Keratinocyte (primary cell): ENCODE measurements around the gene HIVEP1. TPM values are rescaled to one million over a fixed set of nuclear protein-coding genes. Genes with fewer than 3 reads are reported as not detected.

Experiments
- DNase-seq: peaks from one replicate; pipeline ENCODE4 v3.0.0-alpha.2; 2011; ENCODE audit warnings: low read depth, missing footprints, low spot score
- FAIRE-seq: peaks from 2 replicates; lab custom pipeline; 2011; peaks lifted over from hg19 to GRCh38; lab: Jason Lieb, UNC
- H2AFZ ChIP-seq: 2 replicates; pipeline ENCODE4 v1.6.0; 2012; ENCODE audit warnings: low read length, control low read depth, inconsistent platforms; ENCODE audit not compliant: control insufficient read depth
- H3K27ac ChIP-seq: 2 replicates; pipeline ENCODE4 v1.5.1; 2011; ENCODE audit warnings: low read length; ENCODE audit not compliant: control insufficient read depth, insufficient read depth
- H3K27me3 ChIP-seq: 3 replicates; pipeline ENCODE4 v1.6.0; 2011; ENCODE audit warnings: low read length; ENCODE audit not compliant: control insufficient read depth, insufficient read depth; ENCODE audit errors: extremely low read depth
- H3K36me3 ChIP-seq, 2 experiments: 2 replicates in 1 of 2; 3 replicates in 1 of 2; pipeline ENCODE4 v1.5.1; 2011; ENCODE audit warnings: low read length in 2 of 2, mild to moderate bottlenecking in 1 of 2; ENCODE audit not compliant: control insufficient read depth in 2 of 2, insufficient read depth in 2 of 2; ENCODE audit errors: extremely low read depth in 1 of 2
- H3K4me1 ChIP-seq: 3 replicates; pipeline ENCODE4 v1.5.1; 2011; ENCODE audit warnings: low read length; ENCODE audit not compliant: control insufficient read depth, insufficient read depth; ENCODE audit errors: extremely low read depth
- H3K4me2 ChIP-seq: 3 replicates; pipeline ENCODE4 v1.6.0; 2011; ENCODE audit warnings: low read depth, low read length; ENCODE audit not compliant: control insufficient read depth, insufficient read depth; ENCODE audit errors: extremely low read depth
- H3K4me3 ChIP-seq, 3 experiments: fragments of 200-600 bp in 1 of 3; sonication (generic) in 1 of 3; 2 replicates in 2 of 3; 3 replicates in 1 of 3; pipeline ENCODE4 v1.5.1; 2011 to 2016; ENCODE audit warnings: low read length in 3 of 3, mild to moderate bottlenecking in 3 of 3, control low read depth in 2 of 3, inconsistent platforms in 1 of 3, low read depth in 1 of 3, mixed read lengths in 1 of 3, mixed run types in 1 of 3, moderate library complexity in 1 of 3; ENCODE audit not compliant: control insufficient read depth in 2 of 3, insufficient read depth in 2 of 3; ENCODE audit errors: extremely low read depth in 1 of 3
- H3K79me2 ChIP-seq: 2 replicates; pipeline ENCODE4 v1.6.0; 2012; ENCODE audit warnings: low read length; ENCODE audit not compliant: control insufficient read depth, insufficient read depth
- H3K9ac ChIP-seq: 3 replicates; pipeline ENCODE4 v1.6.0; 2011; ENCODE audit warnings: low read length; ENCODE audit not compliant: control insufficient read depth, insufficient read depth; ENCODE audit errors: extremely low read depth
- H3K9me1 ChIP-seq: 3 replicates; pipeline ENCODE4 v1.6.0; 2011; ENCODE audit warnings: low read length; ENCODE audit not compliant: control insufficient read depth, insufficient read depth; ENCODE audit errors: extremely low read depth
- H3K9me3 ChIP-seq: 2 replicates; pipeline ENCODE4 v1.5.1; 2012; ENCODE audit warnings: low read depth, low read length; ENCODE audit not compliant: control insufficient read depth
- H4K20me1 ChIP-seq: 3 replicates; pipeline ENCODE4 v1.6.0; 2011; ENCODE audit warnings: low read length; ENCODE audit not compliant: control insufficient read depth, insufficient read depth; ENCODE audit errors: extremely low read depth
- EZH2 ChIP-seq: IDR thresholded peaks from one replicate; pipeline ENCODE4 v1.6.1; 2012; ENCODE audit warnings: inconsistent platforms, mild to moderate bottlenecking, low read length, moderate library complexity
- dilution Hi-C: fragments of 300-500 bp; cut with MboI; formaldehyde crosslinking; loops from one replicate; pipeline ENCODE4 v1.7.0; 2020; ENCODE audit warnings: low sequenced_read_pairs; ENCODE audit not compliant: extremely low pct_ligation_motif_present
- polyA plus RNA-seq, 5 experiments: library from polyadenylated mRNA; depleted of rRNA in 3 of 5; stranded (reverse) in 3 of 5; stranded (forward) in 1 of 5; unstranded in 1 of 5; fragments of >200 nt; gene quantifications; 1 replicate in 1 of 5; 2 replicates in 3 of 5; 3 replicates in 1 of 5; pipeline versions ENCODE4 v1.2.1 to v1.2.3, GENCODE V29; 2011 to 2012; ENCODE audit warnings: missing spikeins in 2 of 5, low read depth in 1 of 5, low replicate concordance in 1 of 5
- TF ChIP-seq, protein P1 (sequence below), 3 experiments: IDR thresholded peaks in 1 of 3; conservative IDR thresholded peaks in 1 of 3; optimal IDR thresholded peaks in 1 of 3; 2 replicates in 2 of 3; 3 replicates in 1 of 3; pipeline versions ENCODE3 to v1.5.1; 2011; ENCODE audit warnings: low read length in 3 of 3, mild to moderate bottlenecking in 3 of 3, moderate library complexity in 2 of 3, control low read depth in 1 of 3, inconsistent platforms in 1 of 3; ENCODE audit not compliant: insufficient read depth in 2 of 3; ENCODE audit errors: extremely low read depth in 1 of 3

HIVEP1 gene
- polyA plus RNA-seq, 1 donor (not counting 4 experiments of a cell fraction or from before 2014, with no cell fraction given): 13.7 TPM

- H3K9ac ChIP-seq: no peak overlapping the region
- dilution Hi-C loops: no loop called here
- H3K4me3 ChIP-seq: no peak overlapping the region
- no peaks in the 10 kb centered on the region for H3K4me1 ChIP-seq
- no peak for DNase-seq
- no peak overlapping the region for H3K4me2 ChIP-seq
- H3K9me1 ChIP-seq: no peaks in the 10 kb centered on the region
- no peak for FAIRE-seq
- no peaks in the 10 kb centered on the region for H3K27me3 ChIP-seq
- H3K79me2 ChIP-seq: no peaks in the 10 kb centered on the region
- no peak overlapping the region for H2AFZ ChIP-seq
- H3K36me3 ChIP-seq: no peaks in the 10 kb centered on the region
- no peaks in the 10 kb centered on the region for H4K20me1 ChIP-seq
- no peaks in the 10 kb centered on the region for H3K9me3 ChIP-seq
- no peak overlapping the region for H3K27ac ChIP-seq
- TF ChIP-seq, protein P1, sequence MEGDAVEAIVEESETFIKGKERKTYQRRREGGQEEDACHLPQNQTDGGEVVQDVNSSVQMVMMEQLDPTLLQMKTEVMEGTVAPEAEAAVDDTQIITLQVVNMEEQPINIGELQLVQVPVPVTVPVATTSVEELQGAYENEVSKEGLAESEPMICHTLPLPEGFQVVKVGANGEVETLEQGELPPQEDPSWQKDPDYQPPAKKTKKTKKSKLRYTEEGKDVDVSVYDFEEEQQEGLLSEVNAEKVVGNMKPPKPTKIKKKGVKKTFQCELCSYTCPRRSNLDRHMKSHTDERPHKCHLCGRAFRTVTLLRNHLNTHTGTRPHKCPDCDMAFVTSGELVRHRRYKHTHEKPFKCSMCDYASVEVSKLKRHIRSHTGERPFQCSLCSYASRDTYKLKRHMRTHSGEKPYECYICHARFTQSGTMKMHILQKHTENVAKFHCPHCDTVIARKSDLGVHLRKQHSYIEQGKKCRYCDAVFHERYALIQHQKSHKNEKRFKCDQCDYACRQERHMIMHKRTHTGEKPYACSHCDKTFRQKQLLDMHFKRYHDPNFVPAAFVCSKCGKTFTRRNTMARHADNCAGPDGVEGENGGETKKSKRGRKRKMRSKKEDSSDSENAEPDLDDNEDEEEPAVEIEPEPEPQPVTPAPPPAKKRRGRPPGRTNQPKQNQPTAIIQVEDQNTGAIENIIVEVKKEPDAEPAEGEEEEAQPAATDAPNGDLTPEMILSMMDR (optimal IDR thresholded peaks at IDR 0.05 in 1 of 3, IDR thresholded peaks at IDR 0.05 in 1 of 3, conservative IDR thresholded peaks at IDR 0.05 in 1 of 3; ENCODE audit: extremely low read depth in 1 of 3, insufficient read depth in 2 of 3, low read length in 3 of 3): no peak
- TF ChIP-seq EZH2: no peak
Observed at GRCh38 chr6:12169377-12169776, 157.3 kb downstream of the HIVEP1 start.

- DNase-seq: no peak
- no peak overlapping the region for H3K4me2 ChIP-seq
- no peak overlapping the region for H3K4me3 ChIP-seq
- H3K4me1 ChIP-seq: peaks cover 5% of the 10 kb centered on the region
- H4K20me1 ChIP-seq: no peaks in the 10 kb centered on the region
- no peaks in the 10 kb centered on the region for H3K9me1 ChIP-seq
- no peak overlapping the region for H2AFZ ChIP-seq
- no peaks in the 10 kb centered on the region for H3K9me3 ChIP-seq
- no peak for FAIRE-seq
- no peak overlapping the region for H3K9ac ChIP-seq
- H3K27me3 ChIP-seq: no peaks in the 10 kb centered on the region
- no peaks in the 10 kb centered on the region for H3K79me2 ChIP-seq
- no peaks in the 10 kb centered on the region for H3K36me3 ChIP-seq
- TF ChIP-seq, protein P1 (optimal IDR thresholded peaks at IDR 0.05 in 1 of 3, IDR thresholded peaks at IDR 0.05 in 1 of 3, conservative IDR thresholded peaks at IDR 0.05 in 1 of 3; ENCODE audit: extremely low read depth in 1 of 3, insufficient read depth in 2 of 3, low read length in 3 of 3): no peak
- TF ChIP-seq EZH2: no peak
- dilution Hi-C loops: no loop called here
- H3K27ac ChIP-seq: no peak overlapping the region
Observed at GRCh38 chr6:12170351-12171092, 158.4 kb downstream of the HIVEP1 start.
